GM21786 (cell line): ENCODE measurements around the gene NQO1.
"Not testable (repeated sequence)": the region's sequence is repeated elsewhere in the genome, so short reads cannot be mapped to it uniquely, and the experiment has no call there.

Experiments used
- ATAC-seq: cut with Tn5 transposase; IDR thresholded peaks from one replicate; pipeline ENCODE4 v1.9.1; 2021; ENCODE audit not compliant: unreplicated experiment

NQO1 gene

GRCh38 chr16:69744363-69745231, 18.2 kb upstream of the NQO1 start:
- ATAC-seq = no peak

- ATAC-seq = no peak
Measured at GRCh38 chr16:69741951-69742904, 15.9 kb upstream of the NQO1 start.

- no peak for ATAC-seq
Measured at GRCh38 chr16:69741519-69741918, 15.2 kb upstream of the NQO1 start.

- no peak for ATAC-seq
Measured at GRCh38 chr16:69732101-69732500, 5.7 kb upstream of the NQO1 start.

- ATAC-seq = not testable (repeated sequence)
Measured at GRCh38 chr16:69731280-69731679, 4.9 kb upstream of the NQO1 start.

- ATAC-seq = not testable (repeated sequence)
Measured at GRCh38 chr16:69729030-69729429, 2.7 kb upstream of the NQO1 start.

- no peak for ATAC-seq
Measured at GRCh38 chr16:69727916-69728270, 1.5 kb upstream of the NQO1 start.

- no peak for ATAC-seq
Measured at GRCh38 chr16:69725480-69726312, 664 bp downstream of the NQO1 start.

- ATAC-seq = no peak
Measured at GRCh38 chr16:69724981-69725479, 1.3 kb downstream of the NQO1 start.

GRCh38 chr16:69724414-69724873, 1.9 kb downstream of the NQO1 start:
- ATAC-seq = no peak

GRCh38 chr16:69721441-69721957, 4.9 kb downstream of the NQO1 start:
- no peak for ATAC-seq

GRCh38 chr16:69720822-69721430, 5.4 kb downstream of the NQO1 start:
- no peak for ATAC-seq

GRCh38 chr16:69718111-69718764, 8.1 kb downstream of the NQO1 start:
- ATAC-seq = no peak

GRCh38 chr16:69717066-69717465, 9.3 kb downstream of the NQO1 start:
- no peak for ATAC-seq

GRCh38 chr16:69712914-69713581, 13.3 kb downstream of the NQO1 start:
- ATAC-seq = no peak

- no peak for ATAC-seq
Measured at GRCh38 chr16:69712277-69712676, 14.1 kb downstream of the NQO1 start.

- ATAC-seq = no peak
Measured at GRCh38 chr16:69711115-69711740, 15.1 kb downstream of the NQO1 start.

GRCh38 chr16:69709456-69710084, 16.8 kb downstream of the NQO1 start:
- no peak for ATAC-seq
